GM11168 (cell line): ENCODE results near the gene COL8A1.

Source experiments
- in situ Hi-C: fragments of 300-500 bp; cut with MboI; formaldehyde crosslinking; loops from one replicate; pipeline ENCODE4 v1.12.0; 2022; ENCODE audit warnings: low sequenced_read_pairs; ENCODE audit not compliant: unreplicated experiment

The COL8A1 gene

DNA sequence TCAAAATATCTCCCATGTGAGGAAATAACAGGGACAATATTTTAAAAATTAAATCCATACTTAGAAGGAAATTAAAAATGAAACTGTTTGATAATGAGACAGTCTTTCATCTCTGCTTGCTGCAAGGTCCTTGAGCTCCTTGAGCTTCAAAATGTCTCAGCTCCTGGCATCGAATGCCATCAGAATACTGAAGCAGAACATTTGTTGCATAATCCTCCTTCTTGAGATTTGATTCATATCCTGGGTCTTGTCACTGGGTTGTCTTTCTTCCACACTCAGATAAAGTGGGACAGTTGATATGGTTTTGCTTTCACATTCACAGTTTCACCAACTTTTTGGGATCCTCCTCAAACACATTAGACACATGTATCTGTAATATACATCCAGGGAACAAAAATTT is 27.8 kb downstream of the COL8A1 start:
- in situ Hi-C loops, result no loop called here

DNA sequence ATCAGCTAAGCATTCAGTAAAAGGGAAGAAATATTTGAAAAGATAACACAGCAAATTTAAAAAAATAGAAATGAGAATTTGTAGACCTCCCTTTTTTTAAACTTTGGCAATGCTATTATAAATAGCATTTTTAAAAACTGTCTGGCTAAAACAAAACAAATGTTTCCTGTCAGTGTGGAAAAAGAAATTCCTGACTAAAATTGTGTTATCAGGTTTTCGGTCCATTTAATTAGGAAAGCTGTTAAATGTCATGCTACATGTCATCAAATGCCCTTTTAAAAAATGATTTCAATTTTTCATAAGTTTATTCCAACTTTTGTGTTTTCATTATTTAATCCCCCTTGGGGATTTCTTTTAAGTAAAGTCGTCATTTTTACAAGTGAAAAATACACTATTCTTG is 29.6 kb downstream of the COL8A1 start:
- in situ Hi-C loops, result no loop called here

DNA sequence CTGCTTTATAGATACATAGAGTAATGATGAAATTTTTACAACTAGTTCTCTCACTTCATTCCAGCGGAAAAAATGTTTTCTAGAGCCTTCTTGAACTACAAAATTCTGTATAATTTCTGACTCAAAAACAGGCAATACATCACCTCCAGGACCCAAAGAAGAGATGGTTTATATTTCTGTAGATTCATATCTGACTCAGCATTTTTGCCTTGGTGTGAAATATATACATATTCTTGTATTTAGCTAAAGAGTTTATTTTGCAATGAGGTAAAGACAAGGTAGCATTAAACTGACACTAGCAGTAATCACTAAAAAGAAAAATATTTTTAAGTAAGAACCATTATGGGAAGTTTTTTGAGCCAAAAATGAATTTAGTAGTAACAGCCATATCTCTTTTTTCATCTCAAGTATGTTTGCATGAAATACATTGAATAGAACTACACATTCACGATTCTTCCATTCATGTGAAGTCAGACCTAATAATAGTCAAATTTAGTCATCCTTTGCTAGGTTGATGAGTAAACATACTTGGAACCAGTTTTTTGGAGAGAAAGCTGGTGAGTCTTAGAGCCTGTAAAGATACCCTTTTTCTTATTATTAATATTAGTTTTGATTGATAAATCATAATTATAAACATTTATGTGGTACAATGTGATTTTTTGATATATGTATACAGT is 31.6 kb downstream of the COL8A1 start:
- in situ Hi-C loops, result no loop called here

DNA sequence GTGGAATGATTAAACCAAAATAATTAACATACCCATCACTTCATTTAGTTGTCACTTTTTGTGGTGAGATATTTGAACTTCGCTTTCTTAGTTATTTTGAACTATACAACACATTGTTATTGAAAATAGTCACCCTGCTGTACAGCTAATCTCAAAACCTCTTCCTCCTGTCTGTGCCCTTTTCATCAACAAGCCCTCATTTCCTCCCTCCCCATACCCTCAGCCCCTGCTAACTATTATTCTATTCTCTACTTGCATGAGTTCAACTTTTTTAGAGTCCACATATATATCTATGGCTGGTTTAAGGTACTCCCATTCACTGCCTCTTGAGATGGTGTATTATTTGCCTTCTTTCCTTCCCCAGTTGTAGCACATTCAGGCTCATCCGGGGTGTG is 32.2 kb downstream of the COL8A1 start:
- in situ Hi-C loops, result no loop called here

DNA sequence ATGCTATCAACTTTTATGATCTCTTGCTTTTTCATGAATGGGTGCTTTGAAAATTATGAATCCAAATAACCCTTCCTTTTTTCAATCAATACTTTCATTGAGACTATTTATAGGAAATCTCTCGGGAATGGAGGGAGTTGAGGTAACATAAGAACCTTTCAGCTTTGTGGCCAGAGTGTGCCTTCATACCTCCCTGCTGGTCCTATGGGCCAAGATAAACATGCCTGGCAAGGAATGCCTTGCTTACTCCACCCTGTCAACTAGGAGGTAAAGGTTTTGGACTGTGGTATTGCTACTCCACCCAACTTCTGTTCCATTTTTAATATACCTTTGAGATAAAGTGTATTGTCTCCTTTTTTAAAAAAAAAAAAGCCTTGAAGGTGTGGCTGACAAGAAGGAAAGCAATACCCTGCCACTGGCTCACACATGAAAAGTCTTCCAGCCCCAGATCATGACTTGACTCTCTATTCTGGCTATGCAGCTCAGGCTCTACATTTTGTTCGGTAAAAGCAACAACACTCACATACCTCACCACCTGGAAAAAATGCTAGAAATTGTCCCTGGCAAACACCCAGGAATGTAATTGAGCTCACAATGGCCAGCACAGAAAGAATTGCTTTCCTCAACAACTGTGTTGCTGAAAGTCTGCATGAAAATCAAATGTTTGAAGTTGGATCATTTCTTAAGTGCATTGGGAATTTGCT is 35.8 kb downstream of the COL8A1 start:
- in situ Hi-C loops, result no loop called here

DNA sequence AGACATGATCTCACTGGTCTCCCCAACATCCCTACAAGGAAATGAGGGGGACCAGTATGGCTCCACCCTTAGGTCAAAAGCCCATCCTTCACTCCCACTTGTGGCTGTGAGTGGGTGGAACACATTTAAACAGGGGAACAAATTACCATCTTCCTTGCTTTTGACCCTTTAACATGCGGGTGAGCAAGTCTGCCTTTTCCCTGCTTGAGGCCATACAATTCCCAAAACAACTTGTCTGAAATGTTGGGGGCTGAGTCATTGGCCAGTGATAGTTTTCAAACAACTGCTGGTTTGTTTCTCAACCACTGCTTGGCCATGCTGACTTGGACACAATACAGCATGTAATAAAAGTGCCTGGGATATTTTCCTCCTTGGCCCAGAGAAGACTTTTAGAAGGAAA is 39.6 kb downstream of the COL8A1 start:
- in situ Hi-C loops, result no loop called here

DNA sequence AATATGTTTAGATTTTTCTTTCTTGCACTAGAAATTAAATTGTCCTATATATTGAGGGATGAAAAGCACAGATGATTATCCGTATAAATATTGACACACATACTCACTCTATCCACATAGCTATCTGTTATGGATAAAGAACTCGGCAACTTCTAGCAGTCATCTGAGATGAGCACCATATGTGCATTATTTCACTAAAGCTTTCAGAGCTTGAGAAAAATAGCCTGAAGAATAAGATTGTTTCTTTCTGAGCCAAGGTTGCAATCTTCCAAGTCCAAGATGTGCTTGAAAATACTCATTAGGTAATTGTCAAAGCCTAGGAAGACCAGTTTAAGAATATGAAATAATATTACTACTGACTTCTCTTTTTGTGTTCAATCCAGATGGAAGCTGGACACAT is 40.5 kb downstream of the COL8A1 start:
- in situ Hi-C loops, result no loop called here

DNA sequence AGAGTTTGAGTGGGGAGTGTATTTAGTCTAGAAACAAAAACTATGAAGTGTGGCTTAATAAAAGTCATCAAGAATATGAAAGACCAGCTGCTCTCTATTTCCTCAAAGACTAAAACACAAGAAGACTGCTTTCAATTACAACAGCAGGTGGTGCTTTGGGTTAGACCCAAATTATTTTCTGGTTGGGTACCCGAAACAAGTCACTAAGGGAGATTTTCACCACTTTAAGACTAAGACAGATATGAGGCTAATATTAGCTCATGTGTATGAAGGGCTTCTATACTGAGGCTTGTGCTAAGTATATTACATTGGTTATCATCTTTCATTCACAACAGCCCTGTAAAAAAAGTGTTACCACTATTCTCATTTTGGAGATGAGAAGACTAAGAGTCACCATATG is 43.1 kb downstream of the COL8A1 start:
- in situ Hi-C loops, result no loop called here

DNA sequence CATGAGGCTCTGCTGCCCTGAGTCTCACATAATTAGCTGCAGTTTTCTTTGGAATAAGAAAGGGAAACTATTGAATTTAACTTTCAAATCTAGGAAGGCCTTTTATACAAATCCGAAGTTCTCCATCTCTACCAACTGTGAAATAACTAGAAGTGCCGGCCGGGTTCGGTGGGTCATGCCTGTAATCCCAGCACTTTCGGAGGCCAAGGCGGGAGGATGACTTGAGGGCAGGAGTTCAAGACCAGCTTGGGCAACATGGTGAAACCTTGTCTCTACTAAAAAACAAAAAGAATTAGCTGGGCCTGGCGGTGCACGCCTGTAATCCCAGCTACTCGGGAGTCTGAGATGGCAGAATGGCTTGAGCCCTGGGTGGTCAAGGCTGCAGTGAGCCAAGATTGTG is 43.6 kb downstream of the COL8A1 start:
- in situ Hi-C loops, result no loop called here

DNA sequence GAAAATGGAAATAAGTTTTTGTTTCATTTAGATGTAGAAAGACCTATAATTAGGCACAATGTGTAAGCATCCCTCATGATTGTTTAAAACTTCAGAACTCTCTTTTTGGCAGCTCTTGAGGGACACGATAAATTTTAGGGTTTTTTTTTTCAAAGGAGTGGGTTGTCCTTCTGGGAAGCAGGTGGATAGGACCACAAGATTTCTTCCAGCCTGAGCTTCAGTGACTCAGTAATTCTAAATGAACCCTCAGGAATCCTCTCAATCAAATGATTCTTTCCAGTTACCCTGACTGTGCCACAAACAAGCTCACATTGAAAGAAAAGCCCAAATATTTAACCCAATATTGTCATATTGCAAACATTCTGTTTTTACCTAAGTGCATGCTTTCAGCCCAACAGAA is 45.1 kb downstream of the COL8A1 start:
- in situ Hi-C loops, result no loop called here

DNA sequence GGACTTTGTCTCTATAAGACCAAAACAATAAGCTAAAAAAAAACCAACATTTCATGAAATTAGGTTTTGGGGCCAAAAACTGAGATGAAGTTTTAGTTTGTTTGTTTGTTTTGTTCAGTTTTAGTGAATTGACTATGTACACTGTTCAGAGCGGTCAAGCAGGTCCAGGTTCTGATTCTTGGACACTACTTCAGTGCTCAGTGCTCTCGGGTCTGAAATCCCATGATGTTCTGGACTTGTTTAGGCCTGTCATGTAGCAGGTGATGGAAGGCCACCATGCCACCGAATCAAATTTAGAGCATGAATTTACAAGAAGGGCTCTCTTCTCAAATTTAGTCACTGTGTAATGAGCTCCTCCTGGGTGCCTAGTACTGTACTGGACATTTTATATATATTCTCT is 45.5 kb downstream of the COL8A1 start:
- in situ Hi-C loops, result no loop called here

DNA sequence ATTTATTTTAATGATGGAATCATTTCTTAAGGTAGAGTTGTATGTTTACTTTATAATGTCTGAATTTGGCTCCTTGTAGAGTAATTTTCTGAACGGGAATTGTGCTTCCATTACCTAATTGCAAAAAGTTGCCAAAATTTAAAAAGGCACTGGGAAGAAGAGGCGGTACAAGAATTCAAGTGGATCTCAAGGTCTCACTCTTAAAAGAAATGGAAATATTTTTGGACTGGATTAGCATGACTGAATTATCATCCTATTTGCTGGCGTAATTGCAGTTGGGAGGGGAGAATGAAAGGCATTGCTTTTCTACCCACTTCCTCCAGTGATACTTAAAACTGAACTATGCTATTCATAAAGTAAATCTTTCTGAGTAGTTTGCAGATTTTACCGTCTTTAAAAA is 46.2 kb downstream of the COL8A1 start:
- in situ Hi-C loops, result no loop called here

DNA sequence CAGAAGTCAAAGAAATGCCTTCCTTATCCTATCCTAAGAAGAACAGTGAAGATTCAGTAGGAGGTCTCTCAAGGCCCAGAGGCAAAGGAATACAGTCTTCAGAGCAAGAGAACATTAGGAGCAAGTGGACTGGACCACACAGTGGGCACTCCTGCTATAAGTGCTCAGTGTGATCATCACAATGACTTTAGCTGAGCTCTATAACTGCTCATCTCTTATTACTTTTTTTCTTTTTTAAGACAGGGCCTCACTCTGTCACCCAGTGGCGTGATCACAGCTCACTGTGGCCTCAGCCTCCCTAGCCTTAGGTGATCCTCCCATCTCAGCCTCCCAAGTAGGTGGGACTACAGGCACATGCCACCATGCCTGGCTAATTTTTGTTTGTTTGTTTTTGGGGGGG is 48.1 kb downstream of the COL8A1 start:
- in situ Hi-C loops, result no loop called here

DNA sequence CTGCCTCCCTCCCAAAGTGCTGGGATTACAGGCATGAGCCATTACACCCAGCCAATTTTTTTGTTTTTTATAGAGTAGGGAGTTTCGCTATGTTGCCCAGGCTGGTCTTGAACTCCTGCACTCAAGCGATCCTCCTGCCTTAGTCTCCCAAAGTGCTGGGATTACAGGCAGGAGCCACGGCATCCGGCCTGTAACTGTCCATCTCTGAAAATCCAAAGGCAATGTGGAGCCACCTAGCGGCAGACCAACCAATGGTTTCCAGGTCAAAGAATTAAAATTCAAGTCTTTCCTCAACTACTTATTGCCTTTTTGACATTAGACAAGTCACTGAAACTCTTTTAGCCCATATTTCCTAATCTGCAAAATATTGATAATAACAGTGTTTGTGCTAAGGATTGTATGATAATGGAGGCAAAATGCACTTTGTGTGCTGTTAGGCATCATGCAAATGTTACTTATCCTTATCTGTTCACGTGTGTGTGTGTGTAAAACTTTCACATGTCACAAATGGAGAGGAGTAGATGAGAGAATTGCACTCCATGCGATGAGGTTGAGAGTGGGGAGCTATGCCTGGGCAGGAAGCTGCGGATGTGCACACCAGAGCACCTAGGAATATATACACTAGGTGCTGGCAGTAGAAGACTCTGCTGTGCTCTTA is 48.7 kb downstream of the COL8A1 start:
- in situ Hi-C loops, result no loop called here

DNA sequence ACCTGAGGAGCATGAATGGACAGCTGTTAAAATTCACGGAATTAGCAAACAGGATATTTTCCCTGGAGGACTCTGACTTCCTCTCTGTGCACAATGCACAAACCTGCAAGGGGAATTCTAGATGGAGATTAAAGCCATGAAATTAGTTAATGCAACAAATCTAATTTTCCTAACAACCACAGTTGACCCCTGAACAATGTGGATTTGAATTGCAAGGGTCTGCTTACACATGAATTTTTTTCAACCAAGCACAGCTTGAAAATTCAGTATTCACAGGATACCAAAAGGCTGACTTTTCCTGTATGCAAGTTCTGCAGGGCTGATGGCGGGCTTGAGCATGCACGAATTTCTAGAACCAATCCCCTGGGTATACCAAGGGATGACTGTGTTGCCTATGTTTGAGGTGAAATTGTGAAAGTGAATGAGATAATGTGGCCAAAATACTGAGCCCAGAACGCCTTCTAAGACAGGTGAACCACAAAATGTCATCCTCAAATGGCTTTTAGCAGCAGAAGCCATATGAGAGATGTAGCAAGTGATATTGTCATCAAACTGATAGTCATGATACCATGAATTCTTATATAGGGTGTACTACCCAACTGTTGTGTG is 52.5 kb downstream of the COL8A1 start:
- in situ Hi-C loops, result no loop called here

DNA sequence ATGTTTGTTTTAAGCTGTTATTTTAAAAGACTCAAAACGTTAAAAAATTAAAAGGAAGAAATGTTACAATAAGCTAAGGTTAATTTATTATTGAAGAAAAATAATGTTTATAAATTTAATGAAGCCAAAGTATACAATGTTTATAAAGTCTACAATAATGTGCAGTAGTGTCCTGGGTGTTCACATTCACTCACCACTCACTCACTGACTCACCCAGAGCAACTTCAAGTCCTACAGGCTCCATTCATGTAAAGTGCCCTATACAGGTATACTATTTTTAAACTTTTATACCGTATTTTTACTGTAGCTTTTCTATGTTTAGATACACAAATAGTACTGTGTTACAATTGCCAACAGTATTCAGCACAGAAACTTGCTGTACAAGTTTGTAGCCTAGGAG is 55.2 kb downstream of the COL8A1 start:
- in situ Hi-C loops, result no loop called here

DNA sequence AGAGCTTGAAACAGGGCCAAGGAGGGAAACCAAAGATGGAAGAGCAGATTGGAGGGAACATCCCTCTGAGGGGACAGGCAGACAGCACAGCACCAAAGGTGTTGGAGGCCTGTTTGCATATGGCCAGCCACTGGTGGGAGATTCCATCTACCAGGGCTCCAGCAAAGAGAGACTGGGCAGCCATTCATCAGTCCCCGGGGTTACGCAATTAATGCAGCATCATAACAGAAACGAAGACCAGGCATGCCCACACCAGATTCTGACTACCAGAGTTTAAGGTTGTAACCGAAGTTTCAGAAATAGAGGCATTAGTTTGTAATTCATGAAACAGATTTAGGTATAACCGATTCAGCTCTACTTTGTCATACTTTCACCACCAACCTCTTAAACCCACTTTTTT is 58.1 kb downstream of the COL8A1 start:
- in situ Hi-C loops, result no loop called here

DNA sequence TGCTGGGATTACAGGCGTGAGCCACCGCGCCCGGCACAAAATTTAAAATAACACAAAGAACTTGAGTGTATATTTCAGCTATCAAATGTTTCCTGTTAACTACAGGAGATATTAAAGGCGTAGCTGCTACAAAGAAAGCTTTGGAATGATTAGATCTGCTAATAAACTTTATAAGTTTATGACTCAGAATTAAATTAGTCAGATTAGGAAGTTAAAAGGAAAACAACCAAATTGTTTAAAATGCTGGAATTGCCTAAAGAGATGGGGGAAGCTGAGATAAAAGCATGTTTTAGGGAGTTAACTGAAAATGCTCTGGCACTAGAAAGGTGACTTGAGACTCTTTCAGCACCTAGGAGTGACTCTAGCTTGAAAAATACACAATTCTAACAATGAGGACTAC is 58.9 kb downstream of the COL8A1 start:
- in situ Hi-C loops, result no loop called here

DNA sequence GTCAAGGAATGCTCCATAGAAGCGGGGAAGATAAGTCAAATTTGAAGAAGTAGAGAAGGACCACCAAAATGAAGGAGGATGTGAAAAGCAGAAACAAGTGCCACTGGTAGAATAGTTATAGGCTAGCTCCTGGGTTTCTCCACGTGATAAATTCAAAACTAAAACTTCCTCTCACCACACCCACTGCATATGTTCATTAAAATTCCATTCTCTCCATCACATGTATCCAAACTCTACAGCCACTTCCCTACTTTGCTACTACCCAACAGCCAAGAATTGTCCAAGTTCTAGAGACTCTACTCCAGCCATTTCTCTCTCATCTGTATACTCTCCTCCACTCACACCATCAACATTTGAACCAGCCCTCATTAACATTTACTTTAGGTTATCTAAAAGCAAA is 60.5 kb downstream of the COL8A1 start:
- in situ Hi-C loops, result no loop called here

DNA sequence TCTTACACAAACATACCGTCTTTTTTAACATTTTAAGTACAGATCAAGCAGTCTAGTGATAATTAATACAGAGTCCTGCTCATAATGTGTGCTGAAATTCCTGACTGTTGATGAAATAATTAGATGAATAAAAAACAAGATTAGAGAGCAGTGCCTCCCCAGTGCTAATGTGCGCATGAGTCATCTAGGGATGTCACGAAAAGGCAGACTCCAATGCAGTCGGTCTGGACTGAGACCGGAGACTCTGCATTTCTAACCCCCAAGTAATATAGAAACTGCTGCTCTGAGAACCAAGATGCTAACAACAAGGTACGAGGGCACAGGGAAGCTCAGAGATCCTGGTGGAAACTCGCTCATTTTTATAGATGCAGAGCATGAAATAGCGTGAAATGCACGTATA is 61.4 kb downstream of the COL8A1 start:
- in situ Hi-C loops, result no loop called here

DNA sequence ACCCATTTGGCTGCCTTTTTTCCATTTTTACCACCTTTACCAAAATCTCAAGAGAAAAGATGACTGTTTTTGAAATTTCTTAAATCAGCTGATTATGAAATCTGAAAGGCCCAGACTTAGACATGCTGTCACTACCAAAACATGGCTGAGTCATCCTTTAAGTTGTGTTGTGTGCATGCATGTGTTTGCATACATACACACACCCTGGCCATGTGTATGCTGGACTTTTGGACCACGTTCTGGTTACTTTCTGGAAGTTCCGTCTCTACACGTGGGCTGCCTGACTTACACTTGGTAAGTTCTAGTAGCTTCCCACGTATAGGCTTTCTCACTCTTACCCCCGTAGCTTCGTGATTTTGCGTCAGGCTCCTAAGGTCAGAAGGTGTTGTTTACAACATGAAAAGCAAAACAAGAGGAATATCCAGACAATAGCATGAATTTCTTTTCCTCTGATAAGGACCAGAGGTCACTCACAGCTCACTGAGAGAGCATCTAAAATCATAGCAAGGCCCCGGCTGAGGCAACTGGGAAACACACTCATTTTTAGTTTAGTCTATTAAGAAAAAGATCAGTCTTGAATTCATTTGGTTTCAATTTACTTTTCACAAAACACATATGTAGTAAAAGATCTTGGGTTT is 62.4 kb downstream of the COL8A1 start:
- in situ Hi-C loops, result no loop called here
